Epithelial cell of esophagus (primary cell): Measurements from ENCODE around the gene MMP15.

Experiments used
- DNase-seq: peaks from one replicate; pipeline ENCODE4 v3.0.0; 2010; ENCODE audit warnings: low read depth
- H3K4me3 ChIP-seq: 2 replicates; pipeline ENCODE4 v1.5.1; 2011; ENCODE audit warnings: mild to moderate bottlenecking, low read length, control low read depth
- CTCF ChIP-seq: IDR thresholded peaks from 2 replicates; pipeline ENCODE4 v1.5.1; 2011; ENCODE audit warnings: low read depth, mild to moderate bottlenecking, low read length, control low read depth, inconsistent platforms; ENCODE audit not compliant: insufficient read depth; ENCODE audit errors: missing control alignments

MMP15 gene

GRCh38 chr16:58051296-58051695 is 25.7 kb downstream of the MMP15 start:
- no peak for TF ChIP-seq CTCF
- H3K4me3 ChIP-seq = no peak overlapping the region
- no peak for DNase-seq

GRCh38 chr16:58051821-58052603 is 26.5 kb downstream of the MMP15 start:
- no peak for DNase-seq
- TF ChIP-seq CTCF = no peak
- H3K4me3 ChIP-seq = no peak overlapping the region

- H3K4me3 ChIP-seq = no peak overlapping the region
- TF ChIP-seq CTCF = no peak
Observed at GRCh38 chr16:58053682-58054005, 28.1 kb downstream of the MMP15 start.

GRCh38 chr16:58054289-58054688 is 28.7 kb downstream of the MMP15 start:
- no peak for TF ChIP-seq CTCF
- no peak overlapping the region for H3K4me3 ChIP-seq
- DNase-seq = no peak

More at GRCh38 chr16:58053682-58054005, 28.1 kb downstream of the MMP15 start:
- no peak for DNase-seq

- TF ChIP-seq CTCF = no peak
- no peak for DNase-seq
- H3K4me3 ChIP-seq = no peak overlapping the region
Observed at GRCh38 chr16:58056580-58056979, 31.0 kb downstream of the MMP15 start.

GRCh38 chr16:58057121-58057520 is 31.6 kb downstream of the MMP15 start:
- no peak for DNase-seq
- no peak overlapping the region for H3K4me3 ChIP-seq
- TF ChIP-seq CTCF = no peak

GRCh38 chr16:58057784-58058183 is 32.2 kb downstream of the MMP15 start:
- H3K4me3 ChIP-seq = no peak overlapping the region
- DNase-seq = no peak
- TF ChIP-seq CTCF = no peak
